GM21390 (cell line): ENCODE results near the gene RAPSN.

ENCODE experiments used
- ATAC-seq: cut with Tn5 transposase; IDR thresholded peaks from one replicate; pipeline ENCODE4 v1.9.1; 2021; ENCODE audit not compliant: unreplicated experiment

Gene RAPSN

DNA sequence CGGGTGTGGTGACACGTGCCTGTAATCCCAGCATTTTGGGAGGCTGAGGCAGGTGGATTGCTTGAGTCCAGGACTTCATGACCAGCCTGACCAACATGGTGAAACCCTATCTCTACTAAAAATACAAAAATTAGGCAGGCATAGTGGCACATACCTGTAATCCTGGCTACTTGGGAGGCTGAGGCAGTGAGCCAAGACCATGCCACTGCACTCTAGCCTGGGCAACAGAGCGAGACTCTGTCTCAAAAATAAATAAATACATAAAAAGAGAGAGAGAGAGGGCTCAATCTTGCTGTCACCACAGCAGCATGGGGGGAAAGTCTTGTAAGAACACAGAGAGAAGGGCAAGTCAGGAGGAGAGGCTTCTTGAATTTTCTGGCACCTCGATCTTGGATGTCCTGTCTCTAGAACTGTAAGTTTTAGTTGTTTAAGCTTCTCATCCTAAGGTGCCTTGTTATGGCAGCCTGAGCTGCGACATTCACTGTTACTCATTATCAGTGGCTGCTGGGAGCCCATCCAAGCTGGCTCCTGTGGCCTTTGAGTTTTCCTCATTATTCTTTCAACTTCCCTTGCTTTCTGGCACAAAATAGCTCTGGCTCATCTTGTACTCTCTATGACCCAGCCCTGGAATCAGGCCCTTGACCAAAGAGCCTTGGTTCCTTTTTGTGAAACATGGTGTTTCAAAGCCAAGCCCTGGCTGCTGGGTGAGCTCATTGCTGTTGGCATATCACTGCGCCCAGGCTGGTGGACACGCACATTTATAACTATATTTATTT lies 14.7 kb downstream of the RAPSN start:
- ATAC-seq = no peak

DNA sequence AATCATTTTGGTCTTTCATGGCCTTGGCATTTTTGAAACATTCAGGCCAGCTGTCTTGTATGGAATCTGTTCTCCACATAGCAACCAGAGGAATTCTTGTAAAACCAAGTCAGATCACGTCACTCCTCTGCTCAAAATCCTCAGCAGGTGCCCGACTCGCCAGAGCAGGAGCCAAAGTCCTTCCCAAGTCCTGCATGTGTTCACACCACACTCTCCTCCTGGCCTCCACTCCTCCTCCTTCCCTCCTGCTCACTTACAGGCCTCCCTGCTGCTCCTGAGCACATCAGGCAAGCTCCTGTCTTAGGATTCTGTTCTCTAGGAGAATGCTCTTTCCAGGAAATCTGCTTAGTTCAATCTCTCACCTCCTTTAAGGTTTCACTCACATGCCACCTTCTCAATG lies 15.8 kb downstream of the RAPSN start:
- no peak for ATAC-seq

DNA sequence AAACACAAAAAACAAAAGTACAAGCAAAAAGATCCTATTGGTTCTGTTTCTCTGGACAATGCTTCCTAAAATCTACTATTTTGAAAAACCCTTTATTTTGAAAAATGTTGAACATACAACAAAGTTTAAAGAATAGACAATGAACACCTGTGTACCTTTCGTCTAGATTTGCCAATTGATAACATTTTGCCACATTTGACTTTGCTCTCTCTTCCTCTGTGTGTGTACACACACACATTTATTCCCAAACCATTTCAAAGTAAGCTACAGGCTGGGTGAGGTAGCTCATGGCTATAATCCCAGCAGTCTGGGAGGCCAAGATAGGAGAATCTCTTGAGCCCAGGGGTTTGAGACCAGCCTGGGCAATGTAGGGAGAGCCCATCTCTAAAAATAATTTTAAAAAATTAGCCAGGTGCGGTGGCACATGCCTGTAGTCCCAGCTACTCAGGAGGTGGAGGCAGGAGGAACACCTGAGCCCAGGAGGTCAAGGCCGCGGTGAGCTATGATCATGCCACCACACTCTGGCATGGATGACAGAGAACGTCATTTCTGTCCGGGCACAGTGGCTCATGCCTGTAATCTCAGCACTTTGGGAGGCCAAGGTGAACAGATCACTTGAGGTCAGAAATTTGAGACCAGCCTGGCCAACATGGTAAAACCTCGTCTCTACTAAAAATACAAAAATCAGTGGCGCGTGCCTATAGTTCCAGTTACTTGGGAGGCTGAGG lies 17.4 kb downstream of the RAPSN start:
- no peak for ATAC-seq

DNA sequence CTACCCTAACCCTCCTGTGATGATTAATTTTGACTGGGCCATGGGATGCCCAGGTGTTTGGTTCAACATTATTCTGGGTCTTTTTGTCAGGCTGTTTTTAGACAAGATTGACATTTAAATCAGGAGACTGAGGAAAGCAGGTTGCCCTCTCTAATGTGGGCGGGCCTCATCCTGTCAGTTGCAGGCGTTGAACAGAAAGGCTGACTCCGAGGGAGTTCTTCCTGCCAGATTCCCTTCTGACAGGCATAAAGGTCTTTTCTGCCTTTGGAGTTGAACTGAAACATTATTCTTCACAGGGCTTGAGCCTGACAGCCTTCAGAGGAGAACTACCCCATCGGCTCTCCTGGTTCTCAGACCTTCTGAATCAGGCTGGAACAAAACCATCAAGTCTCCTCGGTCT lies 18.4 kb downstream of the RAPSN start:
- no peak for ATAC-seq

DNA sequence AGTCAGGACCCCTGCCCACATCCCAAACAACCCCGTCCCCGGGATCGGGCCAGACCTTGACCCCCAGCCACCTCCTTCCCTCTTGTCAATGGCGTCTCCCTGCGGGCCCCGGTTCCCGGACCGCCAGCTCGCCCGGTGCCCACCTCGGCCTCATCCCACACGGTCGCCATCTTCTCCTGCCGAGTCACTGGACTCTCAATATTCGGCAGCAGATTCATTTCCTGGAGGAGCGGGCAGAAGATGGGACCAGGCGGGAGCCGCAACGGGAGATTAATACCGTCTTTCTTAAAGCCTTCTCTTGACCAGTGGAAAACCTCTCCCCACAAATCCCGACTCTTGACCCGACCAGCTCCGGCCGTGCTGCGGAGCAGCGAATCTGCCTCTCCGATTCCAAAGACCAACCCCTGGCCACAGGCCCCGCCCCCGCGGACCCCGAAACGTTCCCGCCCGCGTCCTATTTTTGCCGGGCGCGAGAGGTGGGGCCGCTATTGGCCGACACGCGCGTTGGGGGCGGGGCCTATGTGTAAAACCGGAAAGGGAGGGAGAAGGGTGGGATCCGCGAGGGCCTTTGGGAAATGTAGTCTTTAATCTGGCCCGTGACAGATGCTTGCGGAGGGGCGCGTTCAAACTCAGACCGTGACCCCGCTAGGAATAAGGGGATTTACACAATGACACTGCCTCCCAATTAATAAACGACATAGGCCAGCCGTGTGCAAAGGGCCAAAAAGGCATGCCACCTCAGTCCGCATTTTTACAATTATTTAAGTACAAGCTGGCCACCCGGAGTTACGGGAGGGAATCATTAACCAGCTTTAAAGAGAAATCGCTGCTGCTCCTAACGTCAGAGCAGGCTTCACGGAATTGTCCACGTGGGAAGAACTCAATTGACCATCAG lies 22.6 kb downstream of the RAPSN start, which contains the start of gene PSMC3:
Gene PSMC3, minus strand, starts transcription at position 378 of the 895 bp plus-strand sequence. Its CDS starts 160 bp downstream, at position 218.
- ATAC-seq = peak; percentile 89

DNA sequence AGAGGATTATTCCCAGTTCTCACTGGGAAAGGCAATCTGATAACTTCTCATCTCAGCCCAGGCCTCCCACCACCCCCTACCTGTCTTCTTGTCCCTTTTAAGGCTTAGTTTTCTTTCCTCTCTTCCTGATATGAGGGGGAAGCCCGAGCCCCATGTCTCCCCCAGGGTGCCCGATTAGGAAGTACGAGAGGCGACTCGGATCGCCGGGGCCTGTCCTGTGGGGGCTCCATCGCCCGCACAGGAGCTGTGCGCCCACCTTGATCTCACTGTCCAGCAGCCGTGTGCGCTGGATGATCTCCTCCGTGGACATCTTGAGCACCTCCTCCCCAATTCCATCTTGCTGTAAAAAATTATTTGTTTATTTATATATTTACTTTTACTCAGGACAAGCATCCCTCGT lies 23.3 kb downstream of the RAPSN start:
- no peak for ATAC-seq

DNA sequence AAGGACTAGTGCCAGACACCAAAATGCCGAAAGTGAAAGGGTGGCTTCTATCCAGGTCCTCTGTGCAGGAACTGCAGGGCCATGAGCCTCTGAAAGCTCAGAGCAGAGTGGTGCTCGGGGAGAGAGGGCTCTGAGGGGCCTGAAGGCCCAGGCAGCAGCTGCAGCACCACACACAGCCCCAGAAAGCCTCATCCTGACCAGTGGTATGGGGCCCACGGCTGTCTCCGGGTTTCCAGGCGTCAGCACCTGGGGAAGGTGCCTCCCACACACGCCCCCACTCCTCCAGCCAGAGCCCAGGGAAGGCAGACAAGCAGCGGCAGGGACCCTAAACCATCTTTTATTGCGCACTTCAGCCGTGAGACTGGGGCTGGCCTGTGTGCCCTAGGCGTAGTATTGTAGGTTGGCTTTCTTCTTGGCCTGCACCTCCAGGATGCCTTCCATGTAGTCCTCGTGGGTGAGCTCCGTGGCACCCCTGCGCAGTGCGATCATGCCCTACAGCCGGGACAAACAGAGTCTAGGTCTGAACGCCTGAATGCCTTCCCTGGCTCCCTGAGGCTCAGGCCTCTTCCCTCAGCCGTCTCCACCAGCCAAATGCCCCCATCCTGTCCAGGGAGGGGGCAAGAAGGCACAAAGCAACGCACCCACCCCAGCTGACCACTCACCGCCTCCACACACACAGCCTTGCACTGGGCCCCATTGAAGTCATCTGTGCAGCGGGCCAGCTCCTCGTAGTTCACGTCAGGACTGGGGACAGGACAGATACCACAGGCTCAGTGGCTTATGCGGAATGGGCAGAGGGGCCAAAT lies 30.3 kb downstream of the RAPSN start:
- ATAC-seq = no peak

DNA sequence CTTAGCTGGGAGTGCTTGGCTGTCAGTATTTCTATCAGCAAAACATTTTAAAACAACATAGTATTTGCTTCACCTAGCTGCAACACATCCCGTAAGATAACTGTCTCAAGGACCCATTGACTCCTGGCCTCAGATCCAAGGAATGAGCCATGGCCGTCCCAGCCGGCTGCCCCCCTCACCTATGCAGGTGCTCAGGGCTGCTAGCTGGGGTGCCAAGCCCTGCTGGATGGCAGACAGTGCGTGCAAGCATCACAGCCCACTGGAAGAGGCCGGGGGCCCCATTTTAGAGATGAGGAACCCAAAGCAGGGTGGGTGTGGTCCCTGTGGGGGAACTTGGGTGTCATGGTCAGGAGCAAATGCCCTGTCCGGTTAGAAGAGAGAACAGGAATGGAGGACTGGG lies 31.2 kb downstream of the RAPSN start:
- no peak for ATAC-seq

DNA sequence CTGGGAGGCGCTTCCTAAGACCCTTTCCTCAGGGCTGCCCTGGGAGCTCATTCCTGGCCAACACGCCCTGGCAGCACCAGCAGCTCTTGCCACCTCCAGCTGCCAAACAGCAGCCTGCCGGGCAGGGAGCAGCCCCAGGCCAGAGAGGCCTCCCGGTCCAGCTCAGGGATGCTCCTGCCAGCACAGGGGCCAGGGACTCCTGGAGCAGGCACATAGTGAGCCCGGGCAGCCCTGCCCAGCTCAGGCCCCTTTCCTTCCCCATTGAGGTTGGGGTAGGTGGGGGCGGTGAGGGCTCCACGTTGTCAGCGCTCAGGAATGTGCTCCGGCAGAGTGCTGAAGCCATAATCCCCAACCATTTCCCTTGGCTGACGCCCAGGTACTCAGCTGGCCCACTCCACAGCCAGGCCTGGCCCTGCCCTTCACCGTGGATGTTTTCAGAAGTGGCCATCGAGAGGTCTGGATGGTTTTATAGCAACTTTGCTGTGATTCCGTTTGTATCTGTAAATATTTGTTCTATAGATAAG lies 32.9 kb downstream of the RAPSN start:
- no peak for ATAC-seq

DNA sequence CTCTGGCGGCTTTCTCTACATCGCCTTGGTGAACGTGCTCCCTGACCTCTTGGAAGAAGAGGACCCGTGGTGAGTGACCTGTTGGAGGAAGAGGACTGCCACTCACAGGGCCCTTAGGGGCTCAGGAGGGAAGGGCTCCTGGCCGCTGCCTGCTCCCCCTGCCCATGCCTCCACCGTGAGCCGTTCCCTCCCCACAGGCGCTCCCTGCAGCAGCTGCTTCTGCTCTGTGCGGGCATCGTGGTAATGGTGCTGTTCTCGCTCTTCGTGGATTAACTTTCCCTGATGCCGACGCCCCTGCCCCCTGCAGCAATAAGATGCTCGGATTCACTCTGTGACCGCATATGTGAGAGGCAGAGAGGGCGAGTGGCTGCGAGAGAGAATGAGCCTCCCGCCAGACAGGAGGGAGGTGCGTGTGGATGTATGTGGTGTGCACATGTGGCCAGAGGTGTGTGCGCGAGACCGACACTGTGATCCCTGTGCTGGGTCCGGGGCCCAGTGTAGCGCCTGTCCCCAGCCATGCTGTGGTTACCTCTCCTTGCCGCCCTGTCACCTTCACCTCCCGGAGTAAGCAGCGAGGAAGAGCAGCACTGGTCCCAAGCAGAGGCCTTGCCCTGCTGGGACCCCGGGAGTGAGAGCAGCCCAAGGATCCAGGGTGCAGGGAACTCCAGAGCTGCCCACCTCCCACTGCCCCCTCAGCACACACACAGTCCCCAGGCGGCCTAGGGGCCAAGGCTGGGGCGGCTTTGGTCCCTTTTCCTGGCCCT lies 33.7 kb downstream of the RAPSN start:
- ATAC-seq = no peak

DNA sequence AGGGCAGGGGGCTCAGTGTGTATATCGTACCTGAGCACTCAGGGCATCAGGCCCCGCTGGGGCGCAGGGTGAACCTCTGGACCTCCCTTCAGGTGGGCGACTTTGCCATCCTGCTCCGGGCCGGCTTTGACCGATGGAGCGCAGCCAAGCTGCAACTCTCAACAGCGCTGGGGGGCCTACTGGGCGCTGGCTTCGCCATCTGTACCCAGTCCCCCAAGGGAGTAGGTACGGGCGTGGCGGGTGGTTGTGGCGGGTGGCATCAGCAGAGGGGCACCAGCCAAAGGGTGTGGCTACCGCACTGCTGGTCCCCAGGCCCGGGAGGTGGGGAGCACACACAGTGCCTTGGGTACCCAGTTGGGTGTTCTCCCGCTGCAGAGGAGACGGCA lies 34.3 kb downstream of the RAPSN start:
- no peak for ATAC-seq

DNA sequence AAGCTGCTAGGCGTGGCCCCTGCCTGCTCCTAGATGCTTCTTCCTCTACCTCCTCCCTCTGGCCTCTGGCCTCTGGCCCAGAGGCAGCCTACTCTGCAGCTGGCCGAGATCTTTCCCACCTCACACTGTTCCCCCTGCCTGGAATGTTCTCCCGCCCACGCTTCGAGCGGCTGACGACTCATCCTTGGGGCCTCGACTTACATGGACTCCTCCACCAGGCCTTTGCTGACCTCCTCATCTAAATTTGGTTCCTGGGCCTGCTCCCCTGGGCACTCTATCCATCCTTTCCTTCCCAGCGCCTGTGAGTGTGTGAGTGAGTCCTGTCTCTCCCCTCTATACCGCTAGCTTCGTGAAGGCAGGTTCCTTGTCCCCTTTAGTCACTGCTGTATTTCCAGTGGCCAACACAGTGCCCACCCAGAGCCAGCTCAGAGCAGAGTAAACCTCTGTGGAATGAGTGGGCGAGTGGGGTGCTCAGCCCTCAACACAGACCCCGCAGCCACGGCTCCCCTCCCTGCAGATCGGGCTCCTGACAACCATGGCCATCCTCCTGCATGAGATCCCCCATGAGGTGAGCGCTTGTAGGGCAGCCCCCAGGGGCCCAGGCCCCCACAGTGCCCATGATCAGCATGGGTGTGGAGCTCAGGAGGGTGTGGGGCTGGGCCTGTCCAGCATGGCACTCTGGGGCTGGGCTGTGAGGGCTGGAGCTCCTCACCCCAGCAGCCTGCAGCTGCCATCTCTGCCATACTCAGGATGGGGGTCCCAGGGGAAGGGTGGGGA lies 34.8 kb downstream of the RAPSN start:
- no peak for ATAC-seq

DNA sequence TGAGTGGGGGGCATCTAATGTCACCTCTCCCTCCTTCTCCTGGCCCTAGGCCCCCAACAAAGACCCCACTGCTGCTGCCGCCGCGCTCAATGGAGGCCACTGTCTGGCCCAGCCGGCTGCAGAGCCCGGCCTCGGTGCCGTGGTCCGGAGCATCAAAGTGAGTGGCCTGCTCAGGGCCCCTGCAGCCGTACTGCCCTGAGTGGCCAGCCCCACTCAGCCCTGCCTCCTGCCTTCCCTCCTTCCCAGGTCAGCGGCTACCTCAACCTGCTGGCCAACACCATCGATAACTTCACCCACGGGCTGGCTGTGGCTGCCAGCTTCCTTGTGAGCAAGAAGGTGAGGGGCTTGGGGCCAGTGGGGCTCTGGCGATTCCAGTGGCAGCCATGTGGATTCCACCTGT lies 35.6 kb downstream of the RAPSN start:
- no peak for ATAC-seq

DNA sequence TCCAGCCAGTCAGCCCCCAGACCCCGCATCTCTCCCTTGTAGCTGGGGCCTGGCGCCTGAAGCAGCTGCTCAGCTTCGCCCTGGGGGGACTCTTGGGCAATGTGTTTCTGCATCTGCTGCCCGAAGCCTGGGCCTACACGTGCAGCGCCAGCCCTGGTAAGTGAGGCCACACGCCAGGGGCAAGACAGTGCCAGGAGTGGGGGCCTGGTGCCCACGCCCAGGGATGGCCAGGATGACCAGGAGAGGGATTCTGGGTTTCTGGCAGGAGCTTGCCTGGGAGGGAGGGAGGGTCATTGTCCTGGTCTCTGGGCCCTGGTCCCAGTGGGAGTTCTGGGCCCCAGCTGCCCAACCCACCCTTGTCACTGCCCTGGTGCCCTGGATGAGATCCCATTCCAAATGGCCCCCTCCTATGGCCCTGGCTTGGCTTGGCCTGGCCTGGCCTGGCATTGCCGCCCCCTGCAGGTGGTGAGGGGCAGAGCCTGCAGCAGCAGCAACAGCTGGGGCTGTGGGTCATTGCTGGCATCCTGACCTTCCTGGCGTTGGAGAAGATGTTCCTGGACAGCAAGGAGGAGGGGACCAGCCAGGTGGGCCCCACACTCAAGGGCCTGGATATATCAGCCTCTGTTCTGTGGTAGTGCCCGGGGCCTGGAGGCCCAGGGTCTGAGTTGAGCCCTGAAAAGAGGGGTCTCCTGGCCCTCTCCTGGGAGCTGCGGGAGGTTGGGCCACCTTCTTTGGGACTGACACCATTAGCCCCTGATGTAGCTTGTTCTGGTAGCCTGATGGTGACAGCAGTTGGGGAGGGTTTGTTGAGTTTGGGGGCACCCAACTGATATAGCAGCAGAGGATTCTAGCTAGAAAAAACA lies 36.8 kb downstream of the RAPSN start:
- ATAC-seq = no peak

DNA sequence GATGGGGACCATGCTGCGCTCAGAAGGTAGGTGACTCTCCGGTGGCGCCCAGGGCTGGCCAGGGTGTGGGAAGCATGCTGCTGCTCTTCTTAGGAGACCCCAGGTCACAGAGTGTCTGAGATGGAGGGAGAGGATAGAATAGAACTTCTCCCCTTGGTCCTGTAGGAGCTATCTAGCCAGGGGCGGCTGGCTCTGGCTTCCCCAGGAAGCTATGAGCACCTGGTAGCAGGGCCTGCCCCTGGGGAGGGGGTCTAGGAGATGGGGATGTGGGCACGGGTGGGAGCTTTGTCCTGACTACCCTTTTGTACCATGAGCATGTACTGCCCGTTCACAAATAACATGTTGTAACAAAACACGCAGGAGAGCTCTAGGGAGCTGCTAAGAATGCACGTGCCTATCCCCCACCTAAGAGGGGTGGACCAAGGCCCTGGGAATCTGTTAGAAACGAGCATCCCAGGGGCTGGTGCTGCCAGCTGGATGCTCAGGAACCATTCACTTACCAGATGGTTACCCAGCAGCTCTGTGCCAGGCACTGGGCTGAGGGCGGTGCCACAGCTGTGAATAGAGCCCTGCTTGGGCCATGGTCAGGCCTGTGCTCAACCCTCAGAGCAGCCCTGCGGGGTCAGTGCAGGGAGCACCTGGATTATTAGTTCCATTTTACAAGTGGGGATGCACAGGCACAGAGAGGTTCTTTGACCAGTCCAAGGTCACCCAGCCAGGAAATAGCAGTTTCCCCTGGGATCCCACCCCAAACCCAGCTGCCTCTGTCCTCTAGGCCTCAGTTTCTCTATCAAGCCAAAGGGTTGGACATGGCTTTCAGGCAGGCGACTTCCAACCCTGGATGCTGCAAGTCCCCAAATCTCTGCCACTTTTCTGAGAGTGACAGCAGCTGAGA lies 38.3 kb downstream of the RAPSN start:
- no peak for ATAC-seq

DNA sequence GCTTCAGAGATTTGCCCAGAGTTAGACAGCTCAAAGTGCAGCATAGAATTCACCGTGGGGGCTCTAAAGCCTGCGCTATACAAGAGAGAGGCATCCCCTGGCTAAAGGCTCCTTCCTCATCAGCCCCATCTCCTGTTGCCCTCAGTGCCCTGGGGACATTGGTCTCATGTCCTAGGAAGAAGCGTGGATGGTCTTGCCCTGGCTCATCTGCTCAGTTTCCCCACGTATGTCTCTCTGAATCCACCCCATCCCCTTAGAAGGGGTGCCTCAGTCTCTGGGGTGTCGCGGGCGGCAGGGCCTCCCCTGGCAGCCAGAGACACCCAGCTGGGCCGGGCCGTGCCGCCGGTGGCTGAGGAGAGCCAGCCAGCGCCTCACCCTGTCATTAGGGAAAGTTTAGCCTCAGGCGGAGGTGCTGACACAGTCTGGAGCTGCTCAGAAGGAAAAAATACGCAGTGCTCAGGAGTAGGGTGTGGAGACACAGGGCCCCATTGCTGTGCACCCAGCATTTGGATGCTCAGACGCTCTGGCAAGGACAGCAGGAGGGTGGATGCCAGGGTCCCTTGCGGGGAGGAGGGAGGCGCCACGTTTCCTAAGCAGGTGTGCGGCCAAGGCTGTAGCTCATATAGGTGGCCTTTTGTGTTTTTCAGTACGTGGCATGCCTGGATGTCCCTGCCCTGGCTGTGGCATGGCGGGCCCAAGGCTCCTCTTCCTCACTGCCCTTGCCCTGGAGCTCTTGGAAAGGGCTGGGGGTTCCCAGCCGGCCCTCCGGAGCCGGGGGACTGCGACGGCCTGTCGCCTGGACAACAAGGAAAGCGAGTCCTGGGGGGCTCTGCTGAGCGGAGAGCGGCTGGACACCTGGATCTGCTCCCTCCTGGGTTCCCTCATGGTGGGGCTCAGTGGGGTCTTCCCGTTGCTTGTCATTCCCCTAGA lies 39.2 kb downstream of the RAPSN start:
- ATAC-seq = no peak
